Endothelial cell (in vitro differentiated cells): ENCODE results near the gene OR6C76. TPM values are rescaled to one million over a fixed set of nuclear protein-coding genes. Genes with fewer than 3 reads are reported as not detected.
"Not testable (repeated sequence)": the region's sequence is repeated elsewhere in the genome, so short reads cannot be mapped to it uniquely, and the experiment has no call there.

Experiments
- DNase-seq: peaks from one replicate; pipeline ENCODE4 v3.0.0; 2021; ENCODE audit warnings: low spot score
- H3K27ac Mint-ChIP-seq: one replicate; pipeline ENCODE4 v1.8.0; 2021; ENCODE audit warnings: mixed read lengths, inconsistent platforms; ENCODE audit not compliant: unreplicated experiment
- H3K27me3 Mint-ChIP-seq: one replicate; pipeline ENCODE4 v1.8.0; 2021; ENCODE audit warnings: mild to moderate bottlenecking, moderate library complexity, mixed read lengths, inconsistent platforms; ENCODE audit not compliant: unreplicated experiment
- H3K36me3 Mint-ChIP-seq: one replicate; pipeline ENCODE4 v1.8.0; 2021; ENCODE audit warnings: mild to moderate bottlenecking, low read depth, mixed read lengths, inconsistent platforms; ENCODE audit not compliant: unreplicated experiment
- H3K4me1 Mint-ChIP-seq: one replicate; pipeline ENCODE4 v1.8.0; 2021; ENCODE audit warnings: mild to moderate bottlenecking, mixed read lengths, inconsistent platforms; ENCODE audit not compliant: unreplicated experiment
- H3K4me3 Mint-ChIP-seq: one replicate; pipeline ENCODE4 v1.8.0; 2021; ENCODE audit warnings: mild to moderate bottlenecking, mixed read lengths, inconsistent platforms; ENCODE audit not compliant: unreplicated experiment
- H3K9me3 Mint-ChIP-seq: one replicate; pipeline ENCODE4 v1.8.0; 2021; ENCODE audit warnings: mixed read lengths, inconsistent platforms; ENCODE audit not compliant: unreplicated experiment
- CTCF ChIP-seq: fragments of 200-600 bp; sonication (generic); IDR thresholded peaks from one replicate; pipeline ENCODE4 v1.5.0; 2021; ENCODE audit warnings: antibody characterized with exemption; ENCODE audit not compliant: unreplicated experiment
- total RNA-seq: library from RNA; stranded (reverse); fragmentation: NEBNext Ultra II Directional; extraction: Animal tissue kit (Norgen Biotek cat#: 25700); gene quantifications from one replicate; pipeline ENCODE4 v1.2.1, GENCODE V29; 2021; ENCODE audit not compliant: unreplicated experiment

OR6C76 gene
- total RNA-seq, 1 donor from 2014 or later = not detected

DNA sequence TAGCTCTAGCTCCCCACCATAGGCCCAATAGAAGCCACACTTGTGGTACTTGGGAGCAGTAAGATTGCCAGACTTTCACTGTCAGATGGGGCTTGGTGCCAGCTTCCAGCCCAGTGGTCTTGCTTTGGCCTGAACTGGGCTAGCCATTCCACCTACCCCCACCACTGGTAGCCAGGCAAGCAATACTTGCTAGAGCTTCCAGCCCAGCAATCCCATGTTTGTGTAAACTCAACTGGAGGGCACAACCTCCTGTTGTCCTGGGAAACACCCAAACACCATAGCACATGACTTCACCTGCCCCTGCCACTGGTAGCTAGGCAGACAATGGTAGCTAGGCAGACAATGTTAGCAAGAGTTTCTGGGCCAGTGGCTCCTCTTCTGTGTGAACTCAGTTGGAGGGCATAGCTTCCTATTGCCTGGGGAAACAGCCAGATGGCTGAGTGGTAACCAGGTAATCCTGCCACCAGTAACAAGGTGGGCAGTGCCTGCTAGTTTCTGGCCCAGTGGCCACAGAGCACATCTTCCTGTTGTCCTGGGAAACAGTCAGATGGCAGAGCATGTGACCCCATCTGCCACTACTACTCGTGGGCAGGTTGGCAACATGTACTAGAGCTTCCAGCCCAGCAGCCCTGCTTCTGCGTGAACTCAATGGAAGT is 5.6 kb upstream of the OR6C76 start:
- Mint-ChIP-seq H3K4me3 (no peak overlapping the region), H3K4me1 (no peaks in the 10 kb centered on the region), H3K36me3 (no peaks in the 10 kb centered on the region), H3K27ac (no peak overlapping the region), H3K9me3 (no peaks in the 10 kb centered on the region), H3K27me3 (no peaks in the 10 kb centered on the region)
- DNase-seq = no peak
- no peak for TF ChIP-seq CTCF

DNA sequence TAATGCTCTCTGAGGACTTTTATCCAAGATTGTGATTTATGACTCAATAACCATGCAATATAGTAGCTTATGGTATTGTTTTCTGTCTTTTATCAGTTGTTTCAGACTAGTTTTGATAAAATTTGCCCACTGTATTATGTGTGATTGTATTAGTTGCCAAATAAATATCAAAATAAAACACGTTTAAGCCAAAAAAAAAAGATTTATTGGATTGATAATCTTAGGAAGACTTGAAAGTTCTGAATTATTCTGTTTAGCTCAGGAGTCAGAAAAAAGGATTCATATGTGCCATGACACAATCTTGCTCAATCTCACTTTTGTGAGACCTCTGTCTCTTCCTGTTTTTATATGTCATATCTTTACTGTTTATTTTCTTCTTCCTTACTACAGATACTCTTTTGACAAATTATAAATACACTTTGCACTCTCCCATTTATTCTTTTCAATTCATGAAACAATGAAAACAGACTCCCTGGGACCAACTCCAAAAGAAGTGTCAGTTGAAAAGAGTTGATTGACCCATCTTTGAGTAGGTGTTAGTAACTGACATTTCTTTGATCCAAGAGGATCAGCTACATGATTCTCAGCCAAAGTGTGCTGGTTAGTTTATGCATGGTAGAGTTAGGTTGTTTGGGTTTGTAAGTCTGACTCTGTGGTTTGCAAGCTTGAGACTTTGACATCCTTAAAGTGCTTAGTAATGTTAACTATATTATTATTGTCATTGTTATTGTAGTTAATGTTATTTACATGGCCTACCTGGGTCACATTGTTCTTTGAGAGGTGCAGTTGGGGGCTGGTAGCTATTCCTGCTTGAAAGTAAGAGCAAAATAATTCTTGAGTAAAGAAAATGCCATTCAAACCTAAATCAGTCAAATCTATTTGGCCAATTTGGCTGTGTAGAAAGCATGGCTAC is 2.5 kb downstream of the OR6C76 start:
- no peak for DNase-seq
- TF ChIP-seq CTCF = no peak
- Mint-ChIP-seq H3K27ac (no peak overlapping the region), H3K4me3 (no peak overlapping the region), H3K27me3 (no peaks in the 10 kb centered on the region), H3K9me3 (no peaks in the 10 kb centered on the region), H3K36me3 (no peaks in the 10 kb centered on the region), H3K4me1 (no peaks in the 10 kb centered on the region)

DNA sequence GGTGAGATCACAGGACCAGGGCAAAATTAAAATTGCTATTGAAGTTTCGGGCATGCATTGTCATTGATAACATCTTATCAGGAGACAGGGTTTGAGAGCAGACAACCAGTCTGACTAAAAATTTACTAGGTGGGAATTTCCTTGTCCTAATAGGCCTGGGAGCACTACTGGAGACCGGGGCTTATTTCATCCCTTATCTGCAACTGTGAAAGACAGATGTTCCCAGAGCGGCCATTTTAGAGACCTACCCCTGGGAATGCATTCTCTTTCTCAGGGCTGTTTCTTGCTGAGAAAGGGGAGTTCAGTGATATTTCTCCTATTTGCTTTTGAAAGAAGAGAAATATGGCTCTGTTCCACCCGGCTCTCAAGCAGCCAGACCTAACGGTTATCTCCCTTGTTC is 15.2 kb downstream of the OR6C76 start:
- not testable (repeated sequence) for H3K4me3 Mint-ChIP-seq, H3K9me3 Mint-ChIP-seq, H3K27me3 Mint-ChIP-seq, H3K36me3 Mint-ChIP-seq, H3K4me1 Mint-ChIP-seq, DNase-seq, H3K27ac Mint-ChIP-seq

- H3K27me3 Mint-ChIP-seq = no peaks in the 10 kb centered on the region
- H3K36me3 Mint-ChIP-seq = no peaks in the 10 kb centered on the region
- no peak for TF ChIP-seq CTCF
- H3K4me3 Mint-ChIP-seq = no peak within 1 kb of the TSS
- H3K9me3 Mint-ChIP-seq = no peaks in the 10 kb centered on the region
- H3K27ac Mint-ChIP-seq = no peak within 1 kb of the TSS
- H3K4me1 Mint-ChIP-seq = peaks cover 3% of the 10 kb centered on the region
- no peak for DNase-seq
Observed at GRCh38 chr12:55443776-55444175, 17.7 kb downstream of the OR6C76 start, which contains the start of gene OR6C2. OR6C2 (plus strand) TSS chr12:55444076; CDS start chr12:55452214, 8,138 bp downstream.

- Mint-ChIP-seq H3K4me1 (peaks cover 3% of the 10 kb centered on the region), H3K36me3 (no peaks in the 10 kb centered on the region)
Observed at GRCh38 chr12:55445357-55445756, 19.3 kb downstream of the OR6C76 start.

More at GRCh38 chr12:55445357-55445756, 19.3 kb downstream of the OR6C76 start:
- H3K9me3 Mint-ChIP-seq = no peaks in the 10 kb centered on the region
- H3K27me3 Mint-ChIP-seq = no peaks in the 10 kb centered on the region
- TF ChIP-seq CTCF = no peak
- DNase-seq = no peak
- H3K27ac Mint-ChIP-seq = no peak overlapping the region
- no peak overlapping the region for H3K4me3 Mint-ChIP-seq
